Measurements from ENCODE around the gene SETDB1.
"Not testable (repeated sequence)": the region's sequence is repeated elsewhere in the genome, so short reads cannot be mapped to it uniquely, and the experiment has no call there.

Gene SETDB1

GRCh38 chr1:150926097-150926741 is at the start of gene SETDB1:
SETDB1 (plus strand) TSS chr1:150926363; CDS start chr1:150927715, 1,352 bp downstream.
- in situ Hi-C loops (cut with MboI; ENCODE audit: low sequenced_read_pairs), result no loop called here

- in situ Hi-C loops (cut with MboI; ENCODE audit: low sequenced_read_pairs), result not testable (repeated sequence)
Observed at GRCh38 chr1:150878931-150879330, 47.2 kb upstream of the SETDB1 start.

GRCh38 chr1:150881331-150882070 is 44.7 kb upstream of the SETDB1 start:
- in situ Hi-C loops (cut with MboI; ENCODE audit: low sequenced_read_pairs), result no loop called here

- in situ Hi-C loops (cut with MboI; ENCODE audit: low sequenced_read_pairs), result not testable (repeated sequence)
Observed at GRCh38 chr1:150883121-150883520, 43.0 kb upstream of the SETDB1 start.

- in situ Hi-C loops (cut with MboI; ENCODE audit: low sequenced_read_pairs), result no loop called here
Observed at GRCh38 chr1:150887018-150887417, 39.1 kb upstream of the SETDB1 start, which contains the start of gene CTXND2. CTXND2 (plus strand) TSS chr1:150887136; CDS start chr1:150912315, 25,179 bp downstream.

GRCh38 chr1:150888727-150889126 is 37.4 kb upstream of the SETDB1 start:
- in situ Hi-C loops (cut with MboI; ENCODE audit: low sequenced_read_pairs), result no loop called here

GRCh38 chr1:150890033-150890416 is 36.1 kb upstream of the SETDB1 start:
- in situ Hi-C loops (cut with MboI; ENCODE audit: low sequenced_read_pairs), result no loop called here

- in situ Hi-C loops (cut with MboI; ENCODE audit: low sequenced_read_pairs), result no loop called here
Observed at GRCh38 chr1:150893336-150893913, 32.7 kb upstream of the SETDB1 start.

- in situ Hi-C loops (cut with MboI; ENCODE audit: low sequenced_read_pairs), result no loop called here
Observed at GRCh38 chr1:150895618-150896017, 30.5 kb upstream of the SETDB1 start.

GRCh38 chr1:150899795-150900194 is 26.4 kb upstream of the SETDB1 start:
- in situ Hi-C loops (cut with MboI; ENCODE audit: low sequenced_read_pairs), result not testable (repeated sequence)

GRCh38 chr1:150902346-150902745 is 23.8 kb upstream of the SETDB1 start:
- in situ Hi-C loops (cut with MboI; ENCODE audit: low sequenced_read_pairs), result no loop called here

GRCh38 chr1:150902751-150903150 is 23.4 kb upstream of the SETDB1 start:
- in situ Hi-C loops (cut with MboI; ENCODE audit: low sequenced_read_pairs), result no loop called here

GRCh38 chr1:150905301-150905700 is 20.9 kb upstream of the SETDB1 start:
- in situ Hi-C loops (cut with MboI; ENCODE audit: low sequenced_read_pairs), result no loop called here

- in situ Hi-C loops (cut with MboI; ENCODE audit: low sequenced_read_pairs), result no loop called here
Observed at GRCh38 chr1:150906329-150906728, 19.8 kb upstream of the SETDB1 start.

- in situ Hi-C loops (cut with MboI; ENCODE audit: low sequenced_read_pairs), result no loop called here
Observed at GRCh38 chr1:150906813-150907212, 19.4 kb upstream of the SETDB1 start.

GRCh38 chr1:150909585-150910180 is 16.5 kb upstream of the SETDB1 start:
- in situ Hi-C loops (cut with MboI; ENCODE audit: low sequenced_read_pairs), result no loop called here

- in situ Hi-C loops (cut with MboI; ENCODE audit: low sequenced_read_pairs), result no loop called here
Observed at GRCh38 chr1:150912623-150913022, 13.5 kb upstream of the SETDB1 start.

GRCh38 chr1:150917387-150917786 is 8.8 kb upstream of the SETDB1 start:
- in situ Hi-C loops (cut with MboI; ENCODE audit: low sequenced_read_pairs), result no loop called here

GRCh38 chr1:150922519-150922975 is 3.6 kb upstream of the SETDB1 start:
- in situ Hi-C loops (cut with MboI; ENCODE audit: low sequenced_read_pairs), result no loop called here

GRCh38 chr1:150925080-150925479 is 1.1 kb upstream of the SETDB1 start:
- in situ Hi-C loops (cut with MboI; ENCODE audit: low sequenced_read_pairs), result no loop called here

- in situ Hi-C loops (cut with MboI; ENCODE audit: low sequenced_read_pairs), result no loop called here
Observed at GRCh38 chr1:150927624-150928023, 1.5 kb downstream of the SETDB1 start.
